GM18499 (cell line): ENCODE results near the gene ST3GAL2.
"Not testable (repeated sequence)": the region's sequence is repeated elsewhere in the genome, so short reads cannot be mapped to it uniquely, and the experiment has no call there.

Experiments
- ATAC-seq: cut with Tn5 transposase; IDR thresholded peaks from one replicate; pipeline ENCODE4 v1.9.1; 2021; ENCODE audit warnings: moderate number of reproducible peaks; ENCODE audit not compliant: insufficient read depth, unreplicated experiment

The ST3GAL2 gene

GRCh38 chr16:70468776-70469525 is 30.1 kb upstream of the ST3GAL2 start:
- ATAC-seq, result no peak

- no peak for ATAC-seq
These were observed 28.7 kb upstream of the ST3GAL2 start for GRCh38 chr16:70467608-70468007.

GRCh38 chr16:70467113-70467512 is 28.2 kb upstream of the ST3GAL2 start:
- no peak for ATAC-seq

GRCh38 chr16:70466805-70467076 is 27.8 kb upstream of the ST3GAL2 start:
- no peak for ATAC-seq

GRCh38 chr16:70465999-70466804 is 27.3 kb upstream of the ST3GAL2 start:
- ATAC-seq, result no peak

GRCh38 chr16:70463235-70463634 is 24.3 kb upstream of the ST3GAL2 start:
- ATAC-seq, result no peak

- ATAC-seq, result no peak
These were observed 21.9 kb upstream of the ST3GAL2 start for GRCh38 chr16:70460737-70461261.

GRCh38 chr16:70457446-70458166 is 18.7 kb upstream of the ST3GAL2 start:
- no peak for ATAC-seq

- ATAC-seq, result no peak
These were observed 17.0 kb upstream of the ST3GAL2 start for GRCh38 chr16:70455910-70456309.

- ATAC-seq, result no peak
These were observed 15.5 kb upstream of the ST3GAL2 start, which contains the start of gene FCSK for GRCh38 chr16:70454222-70455034. Gene FCSK (plus strand): TSS chr16:70454595. CDS start chr16:70463191, 8,596 bp downstream.

- no peak for ATAC-seq
These were observed 15.0 kb upstream of the ST3GAL2 start for GRCh38 chr16:70453892-70454221.

- ATAC-seq, result no peak
These were observed 14.4 kb upstream of the ST3GAL2 start for GRCh38 chr16:70453117-70453891.

- not testable (repeated sequence) for ATAC-seq
These were observed 12.1 kb upstream of the ST3GAL2 start for GRCh38 chr16:70451004-70451340.

GRCh38 chr16:70450142-70451003 is 11.5 kb upstream of the ST3GAL2 start:
- ATAC-seq, result not testable (repeated sequence)

GRCh38 chr16:70448075-70448474 is 9.2 kb upstream of the ST3GAL2 start:
- ATAC-seq, result no peak

- ATAC-seq, result no peak
These were observed 5.6 kb upstream of the ST3GAL2 start for GRCh38 chr16:70444249-70445063.

GRCh38 chr16:70442344-70442743 is 3.4 kb upstream of the ST3GAL2 start:
- no peak for ATAC-seq
